Right ventricle myocardium superior (tissue), 1 donor: Measurements from ENCODE around the gene CACNA1D. TPM values are rescaled to one million over a fixed set of nuclear protein-coding genes. Genes with fewer than 3 reads are reported as not detected.

Source experiments
- ATAC-seq: fragments of 200-7000 bp; cut with Tn5 transposase; one replicate; pipeline ENCODE4 v1.9.1; 2020; ENCODE audit warnings: mild to moderate bottlenecking; ENCODE audit not compliant: poor library complexity
- DNase-seq: peaks from one replicate; pipeline ENCODE4 v3.0.0-alpha.2; 2020
- intact Hi-C: fragments of 100-400 bp; cut with DNase I; formaldehyde crosslinking; loops from one replicate; pipeline ENCODE4 v1.11.2; 2022
- total RNA-seq: library from RNA; stranded (reverse); fragmentation: NEBNext Ultra II Directional; extraction: Animal tissue kit (Norgen Biotek cat#: 25700); gene quantifications from one replicate; pipeline ENCODE4 v1.2.1, GENCODE V29; 2021
- donor health status: DM: no; HTN: yes; CAD: no; lungs with severe emphysema.

The CACNA1D gene
- total RNA-seq, 1 donor from 2014 or later = 0.78 TPM

DNA sequence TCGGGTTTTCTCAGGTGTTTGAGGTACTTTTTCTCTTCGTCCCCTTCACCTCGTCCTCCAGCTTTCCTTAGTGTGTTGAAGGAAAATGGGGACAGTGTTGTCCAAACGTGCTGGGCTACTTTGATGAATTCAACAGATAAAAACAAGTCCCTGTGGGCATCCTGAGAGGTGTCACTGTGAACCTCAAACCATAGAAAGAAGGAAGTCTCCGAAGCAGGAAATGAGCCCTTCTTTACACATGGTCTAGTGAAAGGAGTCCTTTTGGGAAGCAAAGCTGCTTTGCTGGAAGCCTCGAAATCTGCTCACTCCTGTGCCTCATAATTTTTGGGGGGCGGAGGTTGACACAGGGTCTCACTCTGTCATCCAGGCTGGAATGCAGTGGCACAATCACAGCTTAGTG lies 362.6 kb downstream of the CACNA1D start:
- intact Hi-C loops = no loop called here
- ATAC-seq (no peak), DNase-seq (no peak)

DNA sequence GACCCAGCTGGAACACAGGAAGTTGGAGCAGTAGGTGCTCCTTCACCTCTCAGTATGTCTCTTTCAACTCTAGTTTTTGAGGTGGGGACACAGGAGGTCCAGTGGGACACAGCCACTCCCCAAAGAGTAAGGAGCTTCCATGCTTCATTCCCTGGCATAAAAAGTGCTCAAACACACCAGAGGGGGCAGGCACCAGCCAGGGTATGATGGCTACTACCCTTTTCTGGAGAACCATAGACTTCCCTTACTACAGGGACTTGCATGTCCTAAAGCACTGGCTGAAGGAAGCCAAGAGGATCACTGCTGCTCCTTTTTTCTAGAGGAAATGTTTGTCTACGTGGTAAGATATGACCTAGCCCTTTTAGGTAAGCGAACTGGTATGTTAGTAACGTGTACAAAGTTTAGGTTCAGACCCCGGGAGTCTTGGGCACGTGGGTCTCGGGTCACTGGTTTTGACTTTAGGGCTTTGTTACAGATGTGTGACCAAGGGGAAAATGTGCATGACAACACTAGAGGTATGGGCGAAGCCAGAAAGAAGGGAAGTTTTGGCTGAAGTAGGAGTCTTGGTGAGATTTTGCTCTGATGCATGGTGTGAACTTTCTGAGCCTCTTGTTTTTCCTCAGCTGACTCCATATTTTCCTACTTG lies 363.8 kb downstream of the CACNA1D start:
- DNase-seq (no peak), ATAC-seq (no peak)
- intact Hi-C loops = no loop called here

DNA sequence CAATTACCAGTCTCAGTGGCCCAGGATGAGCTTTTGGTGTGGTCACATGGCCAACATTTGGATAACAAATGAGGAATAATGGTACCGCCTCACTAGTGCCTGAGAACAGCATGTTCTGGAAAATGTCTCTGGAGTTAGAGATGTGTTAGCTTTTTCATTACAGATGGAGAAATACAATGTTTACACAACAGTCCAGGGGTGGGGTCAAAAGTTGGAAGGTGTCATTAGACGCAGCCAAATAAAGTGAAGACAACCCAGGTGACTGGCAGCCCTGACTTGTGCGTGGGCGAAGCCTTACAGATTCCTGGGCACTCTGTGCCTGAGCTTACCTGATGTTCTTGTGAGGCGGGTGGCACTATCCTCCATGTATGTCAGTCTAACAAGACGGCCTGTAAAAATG lies 364.8 kb downstream of the CACNA1D start:
- peak; percentile 44 for ATAC-seq
- intact Hi-C loops = no loop called here

GRCh38 chr3:53860196-53860595 lies 365.8 kb downstream of the CACNA1D start:
- DNase-seq (no peak), ATAC-seq (peak; percentile 64)
- intact Hi-C loops = no loop called here

More for the DNA sequence above, 364.8 kb downstream of the CACNA1D start:
- no peak for DNase-seq

GRCh38 chr3:53862241-53862640 lies 367.8 kb downstream of the CACNA1D start:
- ATAC-seq = no peak
- no peak for DNase-seq
- intact Hi-C loops = no loop called here

- no peak for DNase-seq
- intact Hi-C loops = no loop called here
- ATAC-seq = no peak
Measured at GRCh38 chr3:53863145-53863544, 368.7 kb downstream of the CACNA1D start.

Other genes starting within 250 kb of the CACNA1D start
- gene TKT, start 238.6 kb upstream of the CACNA1D start, total RNA-seq = 43.6 TPM
- gene DCP1A, start 147.1 kb upstream of the CACNA1D start, total RNA-seq = 16.3 TPM